ENCODE data around the gene TMEM91. TPM values are rescaled to one million over a fixed set of nuclear protein-coding genes. Genes with fewer than 3 reads are reported as not detected.

Gene TMEM91
- total and polyA plus RNA-seq, 9 of the 15 experiments (the other 6 are each of a cell fraction or from before 2014, with no cell fraction given) = 1.2 to 5.2 (median 2.7) TPM

DNA sequence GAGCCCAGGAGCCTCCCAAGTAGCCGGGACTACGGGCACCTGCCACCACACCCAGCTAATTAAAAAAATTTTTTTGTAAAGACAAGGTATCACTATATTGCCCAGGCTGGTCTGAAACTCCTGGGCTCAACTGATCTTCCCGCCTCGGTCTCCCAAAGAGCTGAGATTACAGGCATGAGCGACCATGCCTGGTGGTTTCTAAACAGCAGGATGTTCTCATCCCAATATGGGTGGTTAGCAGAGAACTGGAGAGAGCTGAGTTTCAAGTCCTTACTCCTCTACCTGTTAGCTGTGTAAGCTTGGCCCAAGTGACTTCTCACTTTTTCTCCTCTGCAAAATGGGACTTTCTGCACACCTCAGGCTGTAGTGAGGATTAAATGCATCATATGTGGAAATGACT is 8.0 kb downstream of the TMEM91 start (continued):
- TF ChIP-seq, protein P1, sequence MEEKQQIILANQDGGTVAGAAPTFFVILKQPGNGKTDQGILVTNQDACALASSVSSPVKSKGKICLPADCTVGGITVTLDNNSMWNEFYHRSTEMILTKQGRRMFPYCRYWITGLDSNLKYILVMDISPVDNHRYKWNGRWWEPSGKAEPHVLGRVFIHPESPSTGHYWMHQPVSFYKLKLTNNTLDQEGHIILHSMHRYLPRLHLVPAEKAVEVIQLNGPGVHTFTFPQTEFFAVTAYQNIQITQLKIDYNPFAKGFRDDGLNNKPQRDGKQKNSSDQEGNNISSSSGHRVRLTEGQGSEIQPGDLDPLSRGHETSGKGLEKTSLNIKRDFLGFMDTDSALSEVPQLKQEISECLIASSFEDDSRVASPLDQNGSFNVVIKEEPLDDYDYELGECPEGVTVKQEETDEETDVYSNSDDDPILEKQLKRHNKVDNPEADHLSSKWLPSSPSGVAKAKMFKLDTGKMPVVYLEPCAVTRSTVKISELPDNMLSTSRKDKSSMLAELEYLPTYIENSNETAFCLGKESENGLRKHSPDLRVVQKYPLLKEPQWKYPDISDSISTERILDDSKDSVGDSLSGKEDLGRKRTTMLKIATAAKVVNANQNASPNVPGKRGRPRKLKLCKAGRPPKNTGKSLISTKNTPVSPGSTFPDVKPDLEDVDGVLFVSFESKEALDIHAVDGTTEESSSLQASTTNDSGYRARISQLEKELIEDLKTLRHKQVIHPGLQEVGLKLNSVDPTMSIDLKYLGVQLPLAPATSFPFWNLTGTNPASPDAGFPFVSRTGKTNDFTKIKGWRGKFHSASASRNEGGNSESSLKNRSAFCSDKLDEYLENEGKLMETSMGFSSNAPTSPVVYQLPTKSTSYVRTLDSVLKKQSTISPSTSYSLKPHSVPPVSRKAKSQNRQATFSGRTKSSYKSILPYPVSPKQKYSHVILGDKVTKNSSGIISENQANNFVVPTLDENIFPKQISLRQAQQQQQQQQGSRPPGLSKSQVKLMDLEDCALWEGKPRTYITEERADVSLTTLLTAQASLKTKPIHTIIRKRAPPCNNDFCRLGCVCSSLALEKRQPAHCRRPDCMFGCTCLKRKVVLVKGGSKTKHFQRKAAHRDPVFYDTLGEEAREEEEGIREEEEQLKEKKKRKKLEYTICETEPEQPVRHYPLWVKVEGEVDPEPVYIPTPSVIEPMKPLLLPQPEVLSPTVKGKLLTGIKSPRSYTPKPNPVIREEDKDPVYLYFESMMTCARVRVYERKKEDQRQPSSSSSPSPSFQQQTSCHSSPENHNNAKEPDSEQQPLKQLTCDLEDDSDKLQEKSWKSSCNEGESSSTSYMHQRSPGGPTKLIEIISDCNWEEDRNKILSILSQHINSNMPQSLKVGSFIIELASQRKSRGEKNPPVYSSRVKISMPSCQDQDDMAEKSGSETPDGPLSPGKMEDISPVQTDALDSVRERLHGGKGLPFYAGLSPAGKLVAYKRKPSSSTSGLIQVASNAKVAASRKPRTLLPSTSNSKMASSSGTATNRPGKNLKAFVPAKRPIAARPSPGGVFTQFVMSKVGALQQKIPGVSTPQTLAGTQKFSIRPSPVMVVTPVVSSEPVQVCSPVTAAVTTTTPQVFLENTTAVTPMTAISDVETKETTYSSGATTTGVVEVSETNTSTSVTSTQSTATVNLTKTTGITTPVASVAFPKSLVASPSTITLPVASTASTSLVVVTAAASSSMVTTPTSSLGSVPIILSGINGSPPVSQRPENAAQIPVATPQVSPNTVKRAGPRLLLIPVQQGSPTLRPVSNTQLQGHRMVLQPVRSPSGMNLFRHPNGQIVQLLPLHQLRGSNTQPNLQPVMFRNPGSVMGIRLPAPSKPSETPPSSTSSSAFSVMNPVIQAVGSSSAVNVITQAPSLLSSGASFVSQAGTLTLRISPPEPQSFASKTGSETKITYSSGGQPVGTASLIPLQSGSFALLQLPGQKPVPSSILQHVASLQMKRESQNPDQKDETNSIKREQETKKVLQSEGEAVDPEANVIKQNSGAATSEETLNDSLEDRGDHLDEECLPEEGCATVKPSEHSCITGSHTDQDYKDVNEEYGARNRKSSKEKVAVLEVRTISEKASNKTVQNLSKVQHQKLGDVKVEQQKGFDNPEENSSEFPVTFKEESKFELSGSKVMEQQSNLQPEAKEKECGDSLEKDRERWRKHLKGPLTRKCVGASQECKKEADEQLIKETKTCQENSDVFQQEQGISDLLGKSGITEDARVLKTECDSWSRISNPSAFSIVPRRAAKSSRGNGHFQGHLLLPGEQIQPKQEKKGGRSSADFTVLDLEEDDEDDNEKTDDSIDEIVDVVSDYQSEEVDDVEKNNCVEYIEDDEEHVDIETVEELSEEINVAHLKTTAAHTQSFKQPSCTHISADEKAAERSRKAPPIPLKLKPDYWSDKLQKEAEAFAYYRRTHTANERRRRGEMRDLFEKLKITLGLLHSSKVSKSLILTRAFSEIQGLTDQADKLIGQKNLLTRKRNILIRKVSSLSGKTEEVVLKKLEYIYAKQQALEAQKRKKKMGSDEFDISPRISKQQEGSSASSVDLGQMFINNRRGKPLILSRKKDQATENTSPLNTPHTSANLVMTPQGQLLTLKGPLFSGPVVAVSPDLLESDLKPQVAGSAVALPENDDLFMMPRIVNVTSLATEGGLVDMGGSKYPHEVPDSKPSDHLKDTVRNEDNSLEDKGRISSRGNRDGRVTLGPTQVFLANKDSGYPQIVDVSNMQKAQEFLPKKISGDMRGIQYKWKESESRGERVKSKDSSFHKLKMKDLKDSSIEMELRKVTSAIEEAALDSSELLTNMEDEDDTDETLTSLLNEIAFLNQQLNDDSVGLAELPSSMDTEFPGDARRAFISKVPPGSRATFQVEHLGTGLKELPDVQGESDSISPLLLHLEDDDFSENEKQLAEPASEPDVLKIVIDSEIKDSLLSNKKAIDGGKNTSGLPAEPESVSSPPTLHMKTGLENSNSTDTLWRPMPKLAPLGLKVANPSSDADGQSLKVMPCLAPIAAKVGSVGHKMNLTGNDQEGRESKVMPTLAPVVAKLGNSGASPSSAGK (IDR thresholded peaks at IDR 0.05) = no peak
- TF ChIP-seq ATF1 (CRISPR knock-in tag; IDR thresholded peaks at IDR 0.05) = no peak
- TF ChIP-seq ATF1 (tag; IDR thresholded peaks at IDR 0.05) = no peak
- TF ChIP-seq, protein P2, sequence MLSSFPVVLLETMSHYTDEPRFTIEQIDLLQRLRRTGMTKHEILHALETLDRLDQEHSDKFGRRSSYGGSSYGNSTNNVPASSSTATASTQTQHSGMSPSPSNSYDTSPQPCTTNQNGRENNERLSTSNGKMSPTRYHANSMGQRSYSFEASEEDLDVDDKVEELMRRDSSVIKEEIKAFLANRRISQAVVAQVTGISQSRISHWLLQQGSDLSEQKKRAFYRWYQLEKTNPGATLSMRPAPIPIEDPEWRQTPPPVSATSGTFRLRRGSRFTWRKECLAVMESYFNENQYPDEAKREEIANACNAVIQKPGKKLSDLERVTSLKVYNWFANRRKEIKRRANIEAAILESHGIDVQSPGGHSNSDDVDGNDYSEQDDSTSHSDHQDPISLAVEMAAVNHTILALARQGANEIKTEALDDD (IDR thresholded peaks at IDR 0.05) = no peak
- TF ChIP-seq, protein P3, sequence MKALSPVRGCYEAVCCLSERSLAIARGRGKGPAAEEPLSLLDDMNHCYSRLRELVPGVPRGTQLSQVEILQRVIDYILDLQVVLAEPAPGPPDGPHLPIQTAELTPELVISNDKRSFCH (CRISPR knock-in tag; IDR thresholded peaks at IDR 0.05) = no peak
- TF ChIP-seq, protein P3 (tag; IDR thresholded peaks at IDR 0.05) = no peak
- TF ChIP-seq HNRNPUL1 (IDR thresholded peaks at IDR 0.05; ENCODE audit: low read length) = no peak
- TF ChIP-seq SMARCA5 (IDR thresholded peaks at IDR 0.05) = no peak
- TF ChIP-seq ILF3 (IDR thresholded peaks at IDR 0.05; ENCODE audit: borderline replicate concordance) = no peak
- no peak for TF ChIP-seq HDAC1 (IDR thresholded peaks at IDR 0.05)

Measured in K562 (cell line).